Right lobe of liver (tissue), 6 donors: ENCODE data around the gene NBAS. TPM values are rescaled to one million over a fixed set of nuclear protein-coding genes. Genes with fewer than 3 reads are reported as not detected.
A peak's percentile ranks its signal among the peaks of the same experiment; 100 is the strongest.

Source experiments
- ATAC-seq, 4 donors: fragments of 200-7000 bp; cut with Tn5 transposase; one replicate each; pipeline ENCODE4 v1.9.1; 2020; ENCODE audit warnings: mild to moderate bottlenecking in 4 of 4, moderate library complexity in 4 of 4
- DNase-seq, 3 donors: peaks; one replicate each; pipeline ENCODE4 v3.0.0-alpha.2; 2020
- H3K27ac ChIP-seq, 3 donors: fragments of 200-600 bp; one replicate each; pipeline ENCODE4 v1.8.0; 2022
- H3K27me3 ChIP-seq, 2 donors: fragments of 200-600 bp; one replicate each; pipeline ENCODE4 v1.8.0; 2022
- H3K36me3 ChIP-seq, 4 donors: fragments of 200-600 bp; sonication (generic) in 1 of 4; one replicate each; pipeline versions ENCODE4 v1.5.1 to v1.8.0; 2017 to 2022; ENCODE audit warnings: control low read depth in 1 of 4
- H3K4me1 ChIP-seq, 4 donors: fragments of 200-600 bp; sonication (generic) in 1 of 4; one replicate each; pipeline versions ENCODE4 v1.5.1 to v1.8.0; 2017 to 2022; ENCODE audit warnings: control low read depth in 1 of 4
- H3K4me3 ChIP-seq, 3 donors: fragments of 200-600 bp; one replicate each; pipeline ENCODE4 v1.8.0; 2022
- H3K9me3 ChIP-seq, 4 donors: fragments of 200-600 bp; sonication (generic) in 1 of 4; one replicate each; pipeline versions ENCODE4 v1.5.1 to v1.8.0; 2017 to 2022; ENCODE audit warnings: control low read depth in 1 of 4
- POLR2A ChIP-seq: fragments of 450-650 bp; IDR thresholded peaks from one replicate; pipeline ENCODE4 v1.6.1; 2017; ENCODE audit warnings: antibody characterized with exemption, mild to moderate bottlenecking
- WGBS: methylation state at CpG from one replicate; pipeline ENCODE4 v1.1.6; 2018; ENCODE audit warnings: low coverage, low lambda C conversion rate; ENCODE audit not compliant: insufficient coverage; ENCODE audit errors: missing lambda C conversion rate; 5-methylcytosine and 5-hydroxymethylcytosine counted together
- intact Hi-C, 2 donors: fragments of 100-400 bp; cut with DNase I; formaldehyde crosslinking; loops; one replicate each; pipeline versions ENCODE4 v1.11.2 to v1.14.1; 2022
- total RNA-seq, 6 experiments: library from RNA; depleted of rRNA in 2 of 6; stranded (reverse); fragments of >200 nt in 2 of 6; fragmentation: NEBNext Ultra II Directional in 3 of 6; extraction: Animal tissue kit (Norgen Biotek cat#: 25700) in 3 of 6; gene quantifications; one replicate each; pipeline versions ENCODE4 v1.1.0 to v1.2.4, GENCODE V29; 2016 to 2023
- TF ChIP-seq, protein P1 (sequence below), 4 donors: fragments of 200-600 bp in 3 of 4; fragments of 450-650 bp in 1 of 4; IDR thresholded peaks; one replicate each; pipeline versions ENCODE4 v1.5.1 to v1.8.0; 2016 to 2022; ENCODE audit warnings: antibody characterized with exemption in 4 of 4, mild to moderate bottlenecking in 2 of 4
- donor health status: DM: no; HTN: yes; CAD: no.
- donor health status: DM: no; HTN: no; CAD: no.
- donor health status: DM: no; HTN: no; CAD: no.
- donor health status: DM: no; HTN: yes; CAD: no.
- donor health status: DM: no; HTN: yes; CAD: no.

The NBAS gene
- total RNA-seq, 6 experiments from 2014 or later: 16.1 to 21.8 (median 18.5) TPM

DNA sequence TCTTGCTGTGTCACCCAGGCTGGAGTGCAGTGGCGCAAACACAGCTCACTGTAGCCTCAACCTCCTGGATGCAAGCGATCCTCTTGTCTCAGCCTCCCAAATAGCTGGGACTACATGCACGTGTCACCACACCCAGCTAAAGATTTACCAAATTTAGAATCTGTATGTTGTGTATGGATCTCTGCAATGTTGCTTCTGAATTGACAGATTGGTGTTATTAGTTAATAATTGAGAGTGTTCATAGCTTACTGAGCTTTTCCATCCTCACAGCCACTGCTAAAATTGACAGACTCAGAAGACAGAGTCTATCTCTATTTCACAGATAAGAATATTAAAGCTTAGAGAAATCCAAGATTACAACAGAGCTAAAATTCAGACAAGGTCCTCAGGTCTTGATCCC, 4.3 kb upstream of the NBAS start:
- intact Hi-C loops: no loop called here
- no peak for TF ChIP-seq POLR2A
- TF ChIP-seq, protein P1, sequence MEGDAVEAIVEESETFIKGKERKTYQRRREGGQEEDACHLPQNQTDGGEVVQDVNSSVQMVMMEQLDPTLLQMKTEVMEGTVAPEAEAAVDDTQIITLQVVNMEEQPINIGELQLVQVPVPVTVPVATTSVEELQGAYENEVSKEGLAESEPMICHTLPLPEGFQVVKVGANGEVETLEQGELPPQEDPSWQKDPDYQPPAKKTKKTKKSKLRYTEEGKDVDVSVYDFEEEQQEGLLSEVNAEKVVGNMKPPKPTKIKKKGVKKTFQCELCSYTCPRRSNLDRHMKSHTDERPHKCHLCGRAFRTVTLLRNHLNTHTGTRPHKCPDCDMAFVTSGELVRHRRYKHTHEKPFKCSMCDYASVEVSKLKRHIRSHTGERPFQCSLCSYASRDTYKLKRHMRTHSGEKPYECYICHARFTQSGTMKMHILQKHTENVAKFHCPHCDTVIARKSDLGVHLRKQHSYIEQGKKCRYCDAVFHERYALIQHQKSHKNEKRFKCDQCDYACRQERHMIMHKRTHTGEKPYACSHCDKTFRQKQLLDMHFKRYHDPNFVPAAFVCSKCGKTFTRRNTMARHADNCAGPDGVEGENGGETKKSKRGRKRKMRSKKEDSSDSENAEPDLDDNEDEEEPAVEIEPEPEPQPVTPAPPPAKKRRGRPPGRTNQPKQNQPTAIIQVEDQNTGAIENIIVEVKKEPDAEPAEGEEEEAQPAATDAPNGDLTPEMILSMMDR (IDR thresholded peaks at IDR 0.05): no peak
- Histone ChIP-seq H3K36me3 (no peaks in the 10 kb centered on the region), H3K4me1 (peaks cover 0 to 5% (median 0%) of the 10 kb centered on the region in 4 donors), H3K27me3 (no peaks in the 10 kb centered on the region), H3K4me3 (no peak overlapping the region), H3K27ac (no peak overlapping the region), H3K9me3 (no peaks in the 10 kb centered on the region)
- no peak for ATAC-seq
- no peak for DNase-seq
- 70% methylated on average over 3 of the region's 3 CpGs for WGBS

DNA sequence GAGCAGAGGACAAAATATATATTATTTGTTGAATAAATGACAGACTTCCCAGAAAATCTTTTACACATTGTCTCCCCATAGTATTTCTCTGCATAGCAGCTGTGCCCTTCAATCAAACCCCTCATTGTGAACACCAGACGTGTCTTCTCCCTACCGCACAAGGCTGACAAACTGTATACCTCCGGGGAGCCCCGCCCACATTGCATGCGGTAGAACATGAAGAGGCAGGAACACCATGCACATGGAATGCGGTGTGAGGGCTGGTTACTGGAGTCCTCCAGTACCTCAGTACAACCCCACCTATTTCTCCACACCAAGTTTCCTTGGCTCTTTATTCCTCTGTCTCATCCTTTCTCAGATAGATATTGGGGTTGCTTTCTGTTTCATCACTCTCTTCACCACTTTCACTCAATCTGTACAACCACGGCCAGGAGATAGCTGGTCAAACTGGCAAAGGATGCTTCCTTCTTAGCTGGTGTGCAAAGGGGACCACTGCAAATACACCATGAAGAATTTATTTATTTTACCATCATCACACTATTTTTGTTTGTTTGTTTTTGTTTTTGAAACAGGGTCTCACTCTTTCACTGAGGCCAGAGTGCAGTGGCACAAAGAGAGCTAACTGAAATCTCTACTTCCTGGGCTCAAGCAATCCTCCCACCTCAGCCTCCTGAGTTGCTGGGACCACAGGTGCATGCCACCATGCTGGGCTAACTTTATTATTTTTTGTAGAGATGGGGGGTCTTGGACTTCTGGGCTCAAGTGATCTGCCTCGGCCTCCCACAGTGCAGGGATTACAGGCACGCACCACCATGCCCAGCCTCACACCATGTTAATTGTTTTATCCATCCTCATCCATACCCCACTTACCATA, 2.3 kb upstream of the NBAS start:
- ATAC-seq (no peak), DNase-seq (no peak)
- no peak overlapping the region for H3K27ac ChIP-seq
- no peaks in the 10 kb centered on the region for H3K27me3 ChIP-seq
- H3K9me3 ChIP-seq: no peaks in the 10 kb centered on the region
- TF ChIP-seq, protein P1 (IDR thresholded peaks at IDR 0.05): no peak
- no peak overlapping the region for H3K4me3 ChIP-seq
- H3K4me1 ChIP-seq: peaks cover 0 to 12% (median 3%) of the 10 kb centered on the region in 4 donors
- intact Hi-C loops: no loop called here
- 75% methylated on average over 8 of the region's 9 CpGs for WGBS
- no peaks in the 10 kb centered on the region for H3K36me3 ChIP-seq

DNA sequence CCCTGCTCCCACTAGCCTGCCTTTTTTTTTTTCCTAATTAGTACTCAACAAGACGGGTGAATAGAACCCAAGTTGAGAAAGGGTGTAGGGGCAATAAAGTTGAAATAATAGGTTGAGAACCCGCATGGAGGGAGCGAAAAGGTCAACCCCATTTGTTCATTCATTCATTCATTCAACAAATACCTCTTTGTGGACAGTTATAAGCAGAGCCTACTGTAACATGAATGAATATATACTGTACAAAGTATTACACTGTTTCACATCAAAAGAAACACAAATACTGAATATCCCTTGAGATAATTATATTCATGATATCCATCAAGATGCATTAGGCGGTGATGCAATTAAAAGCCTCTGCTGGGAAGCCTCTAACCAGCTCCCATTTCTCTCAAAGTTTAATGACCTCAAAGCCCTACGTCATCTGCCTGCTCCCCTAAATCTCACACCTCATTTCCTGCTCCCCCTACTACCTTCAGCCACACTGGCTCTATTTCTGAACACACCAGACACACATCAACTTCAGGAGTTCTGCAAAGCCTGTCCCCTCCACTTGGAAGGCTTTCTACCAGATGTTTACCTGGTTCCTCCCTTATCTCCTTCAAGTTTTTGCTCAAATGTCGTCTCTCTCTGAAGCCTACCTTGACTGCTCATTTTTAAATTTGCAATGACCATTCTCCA, 1.4 kb upstream of the NBAS start:
- WGBS: 73% methylated on average over 6 of the region's 6 CpGs
- intact Hi-C loops: no loop called here
- H3K27ac ChIP-seq: no peak overlapping the region
- H3K4me1 ChIP-seq: peaks cover 0 to 12% (median 3%) of the 10 kb centered on the region in 4 donors
- no peak for ATAC-seq
- H3K9me3 ChIP-seq: no peaks in the 10 kb centered on the region
- H3K27me3 ChIP-seq: no peaks in the 10 kb centered on the region
- TF ChIP-seq, protein P1 (IDR thresholded peaks at IDR 0.05): no peak
- TF ChIP-seq POLR2A: no peak
- H3K4me3 ChIP-seq: no peak overlapping the region
- H3K36me3 ChIP-seq: no peaks in the 10 kb centered on the region
- no peak for DNase-seq

DNA sequence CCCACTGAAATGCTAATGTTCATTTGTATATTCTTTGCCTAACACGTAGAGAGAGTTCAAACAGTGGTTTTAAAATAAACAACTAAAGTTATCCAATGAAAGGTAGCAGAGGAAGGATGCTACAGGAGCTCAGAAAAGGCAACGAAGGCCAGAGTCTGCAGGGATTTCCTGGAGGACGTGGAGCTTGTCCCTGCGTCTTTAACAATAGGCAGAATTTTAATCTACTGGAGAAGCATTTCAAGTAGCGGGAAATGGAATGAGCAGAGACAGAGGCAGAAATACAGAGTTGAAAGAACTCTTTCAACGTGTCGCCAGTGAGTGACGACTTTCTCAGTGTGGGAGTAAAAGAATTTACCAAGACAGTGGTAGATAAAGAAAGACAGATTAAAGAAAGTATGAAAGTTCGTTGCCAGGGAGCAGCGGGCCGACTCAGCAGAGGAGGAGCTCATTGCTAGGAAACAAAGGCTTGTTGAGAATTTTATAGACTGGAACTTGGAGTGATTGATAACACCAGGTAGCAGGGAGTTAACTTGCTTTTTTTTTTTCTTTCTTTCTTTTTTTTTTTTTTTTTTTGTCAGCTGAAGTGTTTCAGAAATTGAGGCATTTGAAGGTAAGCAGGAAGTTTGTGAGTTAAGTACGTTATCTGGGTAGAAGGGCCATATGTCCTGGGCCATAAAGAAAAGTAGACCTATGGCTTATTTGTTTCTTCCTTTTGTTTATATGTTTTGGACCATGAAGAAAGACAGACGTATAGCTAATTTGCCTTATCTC, 625 bp upstream of the NBAS start:
- DNase-seq: no peak
- 7% methylated on average over 13 of the region's 13 CpGs for WGBS

More for the DNA sequence above, 625 bp upstream of the NBAS start:
- Histone ChIP-seq H3K4me3 (peak overlapping the region; percentile 42 to 78 (median 69)), H3K9me3 (no peaks in the 10 kb centered on the region), H3K27me3 (no peaks in the 10 kb centered on the region), H3K36me3 (no peaks in the 10 kb centered on the region), H3K4me1 (peaks cover 0 to 12% (median 3%) of the 10 kb centered on the region in 4 donors), H3K27ac (peak overlapping the region; percentile 59 to 69 (median 60))
- TF ChIP-seq, protein P1 (IDR thresholded peaks at IDR 0.05): no peak
- no peak for TF ChIP-seq POLR2A
- peak; percentile 55 to 62 (median 58) for ATAC-seq
- intact Hi-C loops: no loop called here
